ENCODE measurements around the gene LRPAP1. TPM values are rescaled to one million over a fixed set of nuclear protein-coding genes. Genes with fewer than 3 reads are reported as not detected.
"Not testable (repeated sequence)": the region's sequence is repeated elsewhere in the genome, so short reads cannot be mapped to it uniquely, and the experiment has no call there.

Gene LRPAP1
- total RNA-seq, 1 donor from 2014 or later, result 69.3 TPM

DNA sequence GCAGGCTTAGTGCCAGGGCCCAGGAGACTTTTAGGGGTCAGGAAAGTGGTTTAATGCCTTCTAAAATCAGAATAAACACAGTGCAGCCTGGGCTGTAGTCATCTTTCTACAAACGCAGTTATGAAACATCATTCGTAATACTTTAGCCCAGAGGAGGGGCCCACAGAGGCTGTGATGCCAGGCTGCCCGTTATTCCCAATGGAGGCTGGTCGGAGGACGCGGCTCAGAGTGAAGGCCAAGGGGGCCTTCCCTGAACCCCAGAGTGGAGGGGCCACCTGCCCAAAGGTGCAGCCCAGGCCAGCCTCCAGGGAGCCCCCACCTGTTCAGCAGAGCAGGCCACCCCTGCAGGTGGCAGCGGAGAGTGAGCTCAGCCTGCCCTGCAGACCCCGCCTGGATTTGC is 29.9 kb upstream of the LRPAP1 start:
- intact Hi-C loops (cut with micrococcal nuclease), result not testable (repeated sequence)

DNA sequence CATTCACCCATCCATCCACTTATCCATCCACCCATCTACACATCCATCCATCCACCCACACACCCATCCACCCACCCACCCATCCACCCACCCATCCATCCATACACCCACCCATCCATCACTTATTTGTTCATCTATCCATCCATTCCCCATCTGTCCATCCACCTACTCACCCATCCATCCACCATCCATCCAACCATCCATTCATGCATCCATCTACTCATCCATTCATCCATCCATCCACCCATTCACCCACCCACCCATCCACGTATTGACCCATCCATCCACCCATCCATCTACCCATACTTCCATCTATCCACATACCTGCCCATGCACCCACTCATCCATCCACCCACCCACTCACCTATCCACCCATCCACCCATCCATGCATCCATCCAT is 28.2 kb upstream of the LRPAP1 start:
- intact Hi-C loops (cut with micrococcal nuclease), result not testable (repeated sequence)

DNA sequence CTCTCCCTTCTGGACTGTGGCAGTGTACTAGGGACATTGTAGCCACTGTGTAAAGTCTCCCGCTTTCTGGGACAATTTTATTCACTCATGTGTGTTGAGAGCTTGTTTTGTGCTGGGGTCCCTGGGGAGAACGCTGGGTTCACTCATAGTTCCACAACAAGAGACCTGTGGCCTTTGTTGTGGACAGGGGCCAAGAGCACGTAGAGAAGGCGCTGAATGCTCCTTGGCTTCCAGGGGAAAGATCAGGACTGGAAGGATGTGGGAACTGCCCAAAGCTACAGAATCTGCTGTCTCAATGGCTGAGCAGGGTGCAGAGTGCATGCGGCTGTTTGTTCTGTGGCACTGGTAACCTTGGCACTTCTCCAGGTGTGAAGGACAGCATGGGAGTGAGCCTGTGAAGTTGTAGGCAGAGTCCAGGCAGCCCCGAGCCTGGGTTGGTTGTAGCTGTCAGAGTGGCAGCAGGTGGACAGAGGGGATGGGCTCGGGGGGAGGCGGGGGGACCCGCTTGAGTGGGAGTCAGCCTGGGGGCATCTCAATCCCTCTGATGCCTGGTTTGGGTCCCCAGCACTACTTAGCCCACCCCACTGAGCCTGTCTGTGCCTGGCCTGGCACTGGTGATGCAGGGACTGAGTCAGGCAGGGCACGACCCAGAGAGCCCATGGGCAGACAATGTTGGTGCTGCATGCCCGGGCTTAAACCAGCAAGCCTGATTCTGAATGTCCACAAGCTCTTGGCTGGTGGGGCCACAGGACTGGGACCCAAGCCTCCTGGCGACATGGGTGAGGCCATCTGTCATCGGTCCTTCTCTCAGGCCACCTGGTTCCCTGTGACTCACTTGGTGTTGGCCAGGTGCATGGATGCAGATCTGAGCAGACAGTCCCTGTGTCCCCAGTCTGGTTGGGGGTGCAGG is 27.4 kb upstream of the LRPAP1 start:
- intact Hi-C loops (cut with micrococcal nuclease), result not testable (repeated sequence)

DNA sequence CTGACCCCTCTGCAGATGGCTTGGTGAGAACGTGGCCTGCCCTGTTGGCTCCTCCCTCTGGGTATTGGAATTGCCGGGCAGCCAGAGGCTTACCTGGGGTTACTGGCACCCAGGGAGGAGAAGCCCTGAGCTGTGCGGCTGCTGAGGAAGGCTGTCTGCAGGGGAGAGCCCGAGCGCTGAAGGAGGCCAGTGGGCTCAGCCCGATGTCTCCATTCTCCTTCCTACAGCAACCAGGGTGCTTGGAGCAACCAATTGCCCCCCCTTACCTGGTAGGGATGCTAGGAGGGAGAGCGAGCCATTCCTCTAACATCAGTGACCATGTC is 26.3 kb upstream of the LRPAP1 start:
- intact Hi-C loops (cut with micrococcal nuclease), result not testable (repeated sequence)

DNA sequence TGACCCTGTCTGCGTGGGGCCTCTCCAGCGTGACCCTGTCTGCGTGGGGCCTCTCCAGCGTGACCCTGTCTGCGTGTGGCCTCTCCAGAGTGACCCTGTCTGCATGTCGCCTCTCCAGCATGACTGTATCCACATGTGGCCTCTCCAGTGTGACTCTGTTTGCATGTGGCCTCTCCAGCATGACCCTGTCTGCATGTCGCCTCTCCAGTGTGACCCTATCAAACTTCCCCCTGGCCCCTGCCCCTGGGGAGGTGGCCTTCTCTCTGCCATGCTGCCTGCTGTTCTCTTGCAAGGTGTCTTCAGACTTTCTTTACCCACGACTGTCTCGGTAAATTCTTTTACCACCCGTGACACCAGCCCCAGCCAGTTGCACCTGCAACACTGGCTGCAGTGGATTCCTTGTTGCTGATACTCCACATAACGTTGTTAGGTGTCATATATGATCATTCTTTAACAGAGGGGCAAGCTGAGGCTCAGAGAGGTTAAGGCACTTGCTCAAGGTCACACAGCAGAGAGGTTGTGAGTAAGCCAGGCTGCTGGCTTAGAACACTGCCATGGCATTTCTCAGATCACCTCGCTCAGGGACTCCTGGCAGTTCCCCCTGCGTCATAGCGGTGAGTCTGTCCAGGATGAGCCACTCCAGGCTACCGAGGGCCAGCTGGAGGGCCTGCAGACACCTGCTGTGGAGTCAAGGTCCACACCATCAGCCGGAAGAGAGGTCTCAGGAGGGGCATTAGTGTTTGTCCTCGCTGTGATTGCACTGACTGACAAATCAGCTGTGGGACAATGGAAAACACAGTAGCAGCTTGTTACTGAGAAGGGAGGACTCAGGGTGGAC is 25.7 kb upstream of the LRPAP1 start:
- intact Hi-C loops (cut with micrococcal nuclease), result not testable (repeated sequence)

DNA sequence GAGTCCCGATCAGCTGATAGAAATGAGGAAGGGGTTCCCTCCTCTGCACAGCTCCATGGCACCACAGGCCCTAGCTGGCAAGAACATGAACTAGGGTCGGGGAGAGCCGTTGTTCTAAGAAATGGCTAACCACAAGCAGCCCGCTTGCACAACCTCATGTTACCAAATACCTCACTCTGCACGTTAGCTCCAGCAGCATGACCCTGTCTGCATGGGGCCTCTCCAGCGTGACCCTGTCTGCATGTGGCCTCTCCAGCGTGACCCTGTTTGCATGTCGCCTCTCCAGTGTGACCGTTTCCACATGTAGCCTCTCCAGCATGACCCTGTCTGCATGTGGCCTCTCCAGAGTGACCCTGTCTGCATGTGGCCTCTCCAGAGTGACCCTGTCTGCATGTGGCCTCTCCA is 24.9 kb upstream of the LRPAP1 start:
- intact Hi-C loops (cut with micrococcal nuclease), result not testable (repeated sequence)

DNA sequence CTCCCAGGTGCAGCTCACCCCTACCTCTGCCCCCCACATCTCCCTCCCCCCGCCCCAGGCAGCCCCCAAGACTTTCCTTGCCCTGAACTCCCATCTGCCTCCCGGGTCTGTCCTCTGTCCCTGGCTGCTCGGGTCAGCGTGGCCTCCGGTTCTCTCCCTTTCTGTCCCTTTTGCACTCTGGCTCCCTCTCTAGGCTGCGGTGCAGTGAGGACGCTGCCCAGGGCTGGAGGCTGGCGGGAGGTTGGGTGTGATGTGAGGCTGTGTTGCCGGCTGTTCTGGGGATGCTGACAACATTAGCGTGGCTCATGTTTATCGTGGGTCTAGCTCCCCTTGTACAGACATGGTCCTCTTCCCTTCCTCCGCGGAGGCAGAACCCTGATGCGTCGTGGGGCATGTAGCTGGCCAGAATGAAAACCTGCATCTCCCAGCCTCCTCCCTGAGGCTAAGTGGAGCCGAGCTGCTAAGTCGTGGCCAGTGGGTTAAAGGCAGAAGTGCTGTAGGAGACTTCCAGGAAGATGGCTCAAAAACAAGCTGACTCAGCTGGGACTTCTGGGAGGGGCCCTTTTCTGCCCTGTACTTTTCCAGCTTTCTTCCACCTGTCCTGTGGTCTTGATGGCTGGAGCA is 24.1 kb upstream of the LRPAP1 start:
- intact Hi-C loops (cut with micrococcal nuclease), result not testable (repeated sequence)

DNA sequence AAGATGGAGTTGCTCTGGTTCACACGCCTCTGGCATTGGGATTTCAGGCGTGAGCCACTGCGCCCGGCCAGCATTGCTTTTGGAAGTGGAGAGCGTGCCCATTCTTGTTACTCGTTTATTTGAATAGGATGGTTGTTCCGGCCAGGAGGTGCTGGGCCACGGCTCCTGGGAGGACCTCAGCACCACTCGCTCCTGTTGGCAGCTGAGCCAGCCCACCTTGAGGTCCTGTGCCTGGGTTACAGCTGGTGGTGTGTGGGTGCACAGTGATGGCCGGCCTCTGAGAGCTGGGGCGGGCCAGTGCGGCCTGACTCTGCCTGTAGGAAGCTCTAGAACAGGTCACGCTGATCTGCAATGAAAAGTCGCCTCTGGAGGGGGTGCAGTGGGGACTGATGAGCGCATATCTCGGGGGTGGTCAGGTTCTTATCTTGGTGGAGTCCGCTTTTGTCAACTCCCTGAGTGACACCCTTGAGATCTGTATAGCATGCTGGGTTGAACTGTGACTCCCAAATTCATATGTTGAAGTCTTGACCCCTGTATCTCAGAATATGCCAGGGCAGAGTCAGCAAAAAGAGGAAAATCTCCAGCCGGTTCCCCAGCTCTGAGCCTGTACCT is 23.3 kb upstream of the LRPAP1 start:
- intact Hi-C loops (cut with micrococcal nuclease), result not testable (repeated sequence)

DNA sequence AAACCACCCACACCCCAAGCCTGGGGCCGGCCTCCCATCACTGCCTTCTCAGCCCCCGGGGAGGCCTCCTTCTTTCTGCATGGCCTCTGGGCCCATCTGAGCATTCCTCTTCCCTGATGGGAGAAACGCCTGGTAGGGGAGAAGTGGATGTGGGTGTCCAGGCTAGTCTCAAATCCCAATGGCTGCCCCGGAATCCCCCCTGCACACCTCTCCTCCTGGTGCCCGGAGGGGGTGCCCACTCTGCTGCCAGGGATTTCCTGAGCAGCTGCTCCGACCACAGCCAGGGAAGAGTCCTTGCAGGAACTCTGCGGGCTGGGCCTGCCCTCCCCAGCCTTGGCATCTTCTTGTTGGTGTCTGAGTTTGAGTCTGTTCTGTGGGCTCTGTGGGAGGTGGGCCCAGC is 19.1 kb upstream of the LRPAP1 start:
- intact Hi-C loops (cut with micrococcal nuclease), result not testable (repeated sequence)

DNA sequence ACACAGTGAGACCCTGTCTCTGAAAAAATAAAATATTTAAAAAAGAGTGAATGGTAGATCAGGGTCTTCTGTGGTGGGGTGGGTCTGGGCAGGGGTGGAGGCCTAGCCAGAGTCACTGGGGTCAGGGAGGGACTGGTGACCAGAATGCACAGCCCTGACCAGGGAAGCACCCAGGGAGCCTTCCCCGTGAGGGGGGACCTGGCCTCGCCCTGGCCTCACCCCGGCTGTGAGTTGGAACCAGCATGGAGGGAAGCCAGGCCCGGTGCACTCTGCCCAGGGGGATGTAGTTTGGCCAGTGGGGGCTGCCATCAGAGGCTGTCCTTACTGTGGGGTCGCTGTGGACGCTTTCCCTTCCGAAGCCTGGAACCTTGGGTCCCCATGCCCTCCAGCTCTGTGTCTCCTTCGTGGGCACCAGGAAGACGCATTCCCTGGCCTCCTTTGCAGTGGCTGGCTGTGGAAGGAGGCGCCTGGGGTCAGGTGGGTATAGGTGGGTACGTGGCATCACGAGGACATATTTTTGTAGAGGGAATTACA is 18.6 kb upstream of the LRPAP1 start:
- intact Hi-C loops (cut with micrococcal nuclease), result not testable (repeated sequence)

DNA sequence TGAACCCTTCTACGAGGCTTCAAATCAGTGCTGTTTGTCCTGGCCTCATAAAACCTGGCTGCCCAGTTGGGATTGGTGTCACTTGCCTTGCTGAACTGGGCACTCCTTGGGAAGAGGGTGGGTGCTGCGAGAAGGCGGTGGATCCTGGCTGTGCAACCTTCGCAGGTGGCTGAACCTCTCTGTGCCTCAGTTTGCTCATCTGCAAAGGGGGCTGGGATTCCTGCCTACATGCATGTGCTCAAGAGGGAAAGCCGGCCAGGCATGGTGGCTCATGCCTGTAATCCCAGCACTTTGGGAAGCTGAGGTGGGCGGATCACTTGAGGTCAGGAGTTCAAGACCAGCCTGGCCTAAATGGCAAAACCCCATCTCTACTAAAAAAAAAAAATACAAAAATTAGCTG is 17.8 kb upstream of the LRPAP1 start:
- intact Hi-C loops (cut with micrococcal nuclease), result not testable (repeated sequence)

DNA sequence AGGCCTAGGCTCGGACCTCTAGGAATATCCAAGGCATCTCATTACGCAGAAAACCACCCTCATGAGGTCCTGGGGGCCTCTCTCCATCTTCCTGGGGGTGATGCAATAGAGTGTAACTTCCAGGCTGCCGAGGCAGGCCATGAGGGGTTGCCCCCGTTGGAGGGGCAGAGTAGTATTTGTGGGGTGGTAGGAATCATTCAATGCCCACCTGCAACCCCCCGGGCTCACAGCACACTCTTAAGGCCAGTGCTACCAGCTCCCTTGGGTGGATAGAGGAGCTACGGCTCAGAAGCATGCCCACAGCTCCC is 17.4 kb upstream of the LRPAP1 start:
- intact Hi-C loops (cut with micrococcal nuclease), result not testable (repeated sequence)

DNA sequence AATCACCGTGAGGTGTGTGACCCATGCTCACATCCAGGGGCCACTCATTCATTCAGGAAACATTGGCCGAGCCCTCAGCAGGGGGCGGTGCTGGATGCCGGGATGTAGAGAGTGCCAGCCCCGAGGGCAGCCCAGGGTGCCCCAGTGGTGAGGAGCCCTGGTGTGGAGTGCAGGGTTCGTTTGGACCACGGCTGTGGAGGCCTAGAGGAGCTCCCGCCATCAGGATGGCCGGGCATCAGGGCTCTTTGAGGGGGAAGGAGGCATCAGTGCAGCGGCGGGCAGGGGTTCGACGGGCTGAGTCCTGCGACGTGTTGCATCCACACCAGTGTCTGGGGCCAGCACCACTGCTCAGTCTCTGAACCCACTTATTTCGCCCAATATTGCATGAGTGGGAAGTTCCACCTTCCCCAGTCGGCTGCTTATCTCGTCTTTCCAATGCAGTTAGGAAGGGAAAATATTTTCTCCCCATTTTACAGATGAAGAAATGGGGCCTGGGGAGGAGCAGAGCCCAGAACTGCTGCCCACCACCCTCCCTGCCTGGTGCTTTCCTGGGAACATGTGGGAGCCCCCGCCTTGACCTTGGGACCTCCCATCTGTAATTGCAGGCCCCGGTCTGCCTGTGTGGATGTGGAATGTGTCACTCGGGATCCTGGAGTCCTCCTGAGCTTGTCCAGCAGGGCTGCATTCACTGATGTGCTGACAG is 16.9 kb upstream of the LRPAP1 start:
- intact Hi-C loops (cut with micrococcal nuclease), result not testable (repeated sequence)

DNA sequence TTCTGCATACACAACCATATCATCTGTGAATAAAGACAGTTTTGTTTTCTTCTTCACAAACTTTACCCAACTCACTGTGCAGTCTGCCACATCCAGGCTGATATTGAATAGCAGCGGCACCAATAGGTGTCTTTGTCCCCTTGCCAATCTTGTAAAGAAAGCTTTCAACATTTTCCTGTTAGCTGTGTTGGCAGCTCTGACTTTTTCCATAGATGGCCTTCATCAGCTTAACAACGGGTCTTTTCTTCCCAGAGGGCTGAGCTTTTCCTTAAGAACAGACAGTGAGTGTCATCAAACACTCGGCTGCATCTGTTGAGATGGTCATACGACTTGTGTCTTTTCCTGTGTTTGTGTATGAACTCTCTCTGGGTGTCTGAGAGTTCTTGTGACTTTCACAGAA is 14.5 kb upstream of the LRPAP1 start:
- intact Hi-C loops (cut with micrococcal nuclease), result not testable (repeated sequence)

DNA sequence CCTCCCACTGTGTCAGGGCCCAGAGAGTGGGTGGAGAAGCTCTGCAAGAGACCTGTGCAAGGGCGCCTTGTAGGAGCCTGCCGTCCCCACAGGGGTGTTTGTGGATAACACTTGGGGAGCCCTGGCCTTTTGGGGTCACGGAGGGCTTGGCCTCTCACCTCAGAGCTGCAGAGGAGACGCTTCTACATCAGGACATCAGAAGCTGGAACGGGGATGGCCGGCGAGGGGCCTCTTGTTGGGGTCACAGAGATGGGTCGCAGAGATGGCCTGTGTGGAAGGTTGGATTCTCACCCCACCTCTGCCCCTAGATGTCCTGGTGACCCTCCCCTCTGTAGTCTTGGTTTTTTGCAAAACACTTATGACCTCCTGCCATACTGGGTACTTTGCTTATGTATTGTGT is 13.1 kb upstream of the LRPAP1 start:
- intact Hi-C loops (cut with micrococcal nuclease), result not testable (repeated sequence)

DNA sequence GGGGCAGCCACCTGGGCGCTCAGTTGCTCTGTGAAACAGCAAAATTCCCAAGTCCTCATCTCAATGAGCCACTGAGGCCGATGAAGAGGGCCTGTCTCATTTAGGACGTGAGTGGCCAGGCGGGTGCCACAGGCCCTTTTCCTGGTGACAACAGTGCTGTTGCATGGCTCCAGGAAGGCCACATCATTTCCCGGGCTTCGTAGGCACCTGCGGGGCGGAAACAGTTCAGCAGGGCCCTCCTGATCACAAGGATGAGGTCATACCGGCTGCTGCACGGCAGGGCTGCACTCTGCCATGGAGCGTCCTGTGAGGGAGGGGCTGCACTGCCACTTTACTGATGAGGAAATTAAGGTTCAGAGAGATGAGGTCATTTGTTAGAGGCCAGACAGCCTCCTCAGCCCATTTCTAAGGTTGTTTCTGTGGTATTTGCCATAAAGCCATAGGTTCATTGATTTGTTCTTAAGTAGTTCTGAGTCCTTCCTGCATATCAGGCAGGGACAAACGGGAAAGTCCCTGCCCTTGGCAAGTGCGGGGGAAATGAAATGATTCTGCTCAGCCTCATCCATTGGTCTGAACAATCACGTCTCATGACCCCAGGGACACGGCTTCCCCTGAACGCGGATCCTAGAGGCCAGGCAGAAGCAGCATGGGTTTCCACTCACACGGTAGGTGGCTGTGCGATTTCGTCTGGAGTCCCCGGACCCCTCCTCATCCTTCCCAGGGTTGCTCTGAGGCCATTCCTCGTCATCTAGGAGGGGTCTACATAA is 12.2 kb upstream of the LRPAP1 start:
- intact Hi-C loops (cut with micrococcal nuclease), result not testable (repeated sequence)

DNA sequence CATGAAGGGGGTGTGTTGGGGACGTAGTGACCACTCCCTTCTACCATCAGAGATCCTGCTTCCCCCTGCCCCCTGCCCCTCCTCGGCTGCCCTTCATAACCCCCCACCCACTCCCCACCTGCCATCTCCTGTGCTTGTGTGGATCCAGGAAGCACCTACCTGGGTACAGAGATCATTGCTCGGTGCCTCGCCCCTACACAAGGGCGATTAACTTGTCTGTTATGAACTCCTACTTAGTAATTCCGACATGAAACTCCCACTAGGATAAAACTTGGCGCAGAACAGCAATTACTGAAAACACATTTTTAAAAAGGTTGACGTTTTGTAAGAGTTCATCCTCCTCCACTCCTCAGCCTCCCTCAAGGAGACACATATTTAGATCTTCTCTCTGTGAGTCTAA is 11.2 kb upstream of the LRPAP1 start:
- intact Hi-C loops (cut with micrococcal nuclease), result not testable (repeated sequence)

DNA sequence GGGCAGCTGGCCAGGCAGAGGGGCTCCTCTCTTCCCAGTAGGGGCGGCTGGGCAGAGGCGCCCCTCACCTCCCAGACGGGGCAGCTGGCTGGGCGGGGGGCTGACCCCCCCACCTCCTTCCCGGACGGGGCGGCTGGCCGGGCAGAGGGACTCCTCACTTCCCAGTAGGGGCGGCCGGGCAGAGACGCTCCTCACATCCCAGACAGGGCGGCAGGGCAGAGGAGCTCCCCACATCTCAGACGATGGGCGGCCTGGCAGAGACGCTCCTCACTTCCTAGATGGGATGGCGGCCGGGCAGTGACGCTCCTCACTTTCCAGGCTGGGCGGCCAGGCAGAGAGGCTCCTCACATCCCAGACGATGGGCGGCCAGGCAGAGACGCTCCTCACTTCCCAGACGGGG is 6.7 kb upstream of the LRPAP1 start:
- intact Hi-C loops (cut with micrococcal nuclease), result loop anchor here (10.0 kb wide), 1 partner anchor 784 kb away; the partner anchor contains the start of gene TNIP2

DNA sequence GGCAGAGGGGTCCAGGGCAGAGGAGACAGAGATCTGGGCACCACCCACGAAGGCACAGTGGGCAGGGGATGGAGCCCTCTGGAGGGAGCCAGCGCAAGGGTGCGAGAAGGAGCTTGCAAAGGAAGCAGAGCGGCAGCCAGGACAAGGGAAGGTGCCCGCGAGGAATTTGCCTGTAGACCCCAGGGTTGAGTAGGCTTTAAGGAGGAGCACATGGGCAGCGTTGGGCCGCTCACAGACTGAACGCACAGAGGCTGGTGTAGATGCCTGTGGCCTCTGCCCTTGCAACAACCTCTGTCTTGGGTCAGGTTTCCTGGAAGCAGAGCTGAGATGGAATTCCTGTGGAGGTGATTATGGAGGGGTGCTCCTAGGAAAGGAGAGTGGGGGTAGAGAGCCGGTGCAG is 3.6 kb upstream of the LRPAP1 start:
- intact Hi-C loops (cut with micrococcal nuclease), result loop anchor here (10.0 kb wide), 1 partner anchor 781 kb away; the partner anchor contains the start of gene TNIP2

DNA sequence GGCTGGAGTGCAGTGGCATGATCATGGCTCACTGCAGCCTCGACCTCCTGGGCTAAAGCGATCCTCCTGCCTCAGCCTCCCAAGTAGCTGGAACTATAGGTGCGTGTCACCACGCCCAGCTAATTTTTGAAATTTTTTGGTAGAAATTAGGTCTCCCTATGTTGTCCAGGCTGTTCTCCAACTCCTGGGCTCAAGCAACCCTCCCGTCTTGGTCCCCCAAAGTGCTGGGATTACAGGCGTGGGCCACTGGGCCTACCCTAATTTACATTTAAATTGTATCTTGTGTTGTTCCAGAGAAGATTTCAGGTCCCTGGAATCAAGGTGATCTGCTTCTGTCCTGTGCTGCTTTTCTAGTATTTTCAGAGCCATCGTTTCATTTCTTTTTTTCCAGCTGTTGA is 1.2 kb upstream of the LRPAP1 start:
- intact Hi-C loops (cut with micrococcal nuclease), result loop anchor here (10.0 kb wide), 1 partner anchor 779 kb away; the partner anchor contains the start of gene TNIP2

All from T-helper 2 cell treated with Interferon-gamma antibody and Interleukin-4, amounts not matched to agents 100 ng/mL and 5 ng/mL, for 36 hours (primary cell).